Fibroblast of lung (primary cell): ENCODE results near the gene CRAMP1.

ENCODE experiments used
- EZH2 ChIP-seq: IDR thresholded peaks from 2 replicates; pipeline ENCODE4 v1.5.1; 2012; ENCODE audit warnings: low read length, control low read depth, mild to moderate bottlenecking; ENCODE audit errors: missing control alignments
- TF ChIP-seq, protein P1 (sequence below), 2 donors: IDR thresholded peaks in 1 of 2; conservative IDR thresholded peaks in 1 of 2; 1 replicate in 1 of 2; 2 replicates in 1 of 2; pipeline ENCODE4 v1.5.1; 2011 to 2012; ENCODE audit warnings: low read length in 2 of 2, control low read depth in 1 of 2, inconsistent platforms in 1 of 2, low read depth in 1 of 2, mild to moderate bottlenecking in 1 of 2

DNA sequence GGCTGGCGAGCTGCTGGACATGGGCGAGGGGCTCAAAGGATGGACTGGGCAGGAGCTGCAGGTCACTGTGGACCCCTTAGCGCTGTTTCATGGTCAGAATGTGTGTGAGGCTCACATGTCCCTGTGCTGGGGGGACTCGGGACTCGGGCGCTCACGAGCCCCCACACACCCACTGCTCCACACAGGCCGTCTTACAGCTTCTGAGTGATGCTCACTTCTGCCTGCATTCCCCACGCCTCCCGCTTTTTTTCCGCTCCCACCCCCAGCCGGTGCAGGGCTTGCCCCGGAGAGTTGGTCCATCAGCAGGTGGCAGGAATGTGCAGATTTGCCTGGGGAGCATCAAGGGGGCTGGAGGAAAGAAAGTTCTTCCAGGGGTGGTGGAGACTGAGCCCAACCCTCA is 45.7 kb downstream of the CRAMP1 start:
- TF ChIP-seq, protein P1, sequence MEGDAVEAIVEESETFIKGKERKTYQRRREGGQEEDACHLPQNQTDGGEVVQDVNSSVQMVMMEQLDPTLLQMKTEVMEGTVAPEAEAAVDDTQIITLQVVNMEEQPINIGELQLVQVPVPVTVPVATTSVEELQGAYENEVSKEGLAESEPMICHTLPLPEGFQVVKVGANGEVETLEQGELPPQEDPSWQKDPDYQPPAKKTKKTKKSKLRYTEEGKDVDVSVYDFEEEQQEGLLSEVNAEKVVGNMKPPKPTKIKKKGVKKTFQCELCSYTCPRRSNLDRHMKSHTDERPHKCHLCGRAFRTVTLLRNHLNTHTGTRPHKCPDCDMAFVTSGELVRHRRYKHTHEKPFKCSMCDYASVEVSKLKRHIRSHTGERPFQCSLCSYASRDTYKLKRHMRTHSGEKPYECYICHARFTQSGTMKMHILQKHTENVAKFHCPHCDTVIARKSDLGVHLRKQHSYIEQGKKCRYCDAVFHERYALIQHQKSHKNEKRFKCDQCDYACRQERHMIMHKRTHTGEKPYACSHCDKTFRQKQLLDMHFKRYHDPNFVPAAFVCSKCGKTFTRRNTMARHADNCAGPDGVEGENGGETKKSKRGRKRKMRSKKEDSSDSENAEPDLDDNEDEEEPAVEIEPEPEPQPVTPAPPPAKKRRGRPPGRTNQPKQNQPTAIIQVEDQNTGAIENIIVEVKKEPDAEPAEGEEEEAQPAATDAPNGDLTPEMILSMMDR (conservative IDR thresholded peaks at IDR 0.05 in 1 of 2, IDR thresholded peaks at IDR 0.05 in 1 of 2; ENCODE audit: low read depth in 1 of 2, low read length in 2 of 2): no peak
- no peak for TF ChIP-seq EZH2
